ENCODE data around the gene RIMS1. TPM values are rescaled to one million over a fixed set of nuclear protein-coding genes. Genes with fewer than 3 reads are reported as not detected.

The RIMS1 gene
- total and polyA plus RNA-seq, 2 of the 13 experiments (the other 11 are each of a cell fraction or from before 2014, with no cell fraction given), result not detected

DNA sequence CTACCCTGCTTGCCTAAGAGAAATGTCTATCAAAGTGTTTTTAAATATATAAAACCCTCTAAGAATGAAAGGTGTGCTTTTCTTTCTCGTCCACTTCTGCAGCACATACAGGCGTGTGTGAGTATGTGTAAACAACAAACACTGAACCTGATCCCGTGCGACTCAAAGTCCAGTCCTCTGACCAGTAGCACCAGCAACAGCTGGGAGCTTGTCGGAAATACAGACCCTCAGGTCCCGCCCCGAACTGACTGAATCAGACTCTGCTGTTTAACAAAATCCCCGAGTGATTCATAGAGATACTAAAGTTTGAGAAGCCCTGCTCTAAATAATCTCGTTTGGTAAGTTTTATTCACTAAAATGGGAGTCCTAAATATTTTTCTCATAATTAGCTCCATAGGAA is 527.5 kb downstream of the RIMS1 start (continued):
- TF ChIP-seq ZNF124 (CRISPR knock-in tag; IDR thresholded peaks at IDR 0.05) (no peak), FOXP1 (IDR thresholded peaks at IDR 0.05) (peak; percentile 60; the same call in 1 of the 2 replicates), FOXP1 (CRISPR knock-in tag; IDR thresholded peaks at IDR 0.05) (peak; percentile 91), MAZ (IDR thresholded peaks at IDR 0.05; ENCODE audit: borderline replicate concordance, low read depth, low read length) (no peak), MAZ (CRISPR knock-in tag; IDR thresholded peaks at IDR 0.05; ENCODE audit: low read depth) (no peak), AGO2 (optimal IDR thresholded peaks at IDR 0.05; ENCODE audit: low read depth, low read length) (no peak), ZSCAN31 (CRISPR knock-in tag; IDR thresholded peaks at IDR 0.05; ENCODE audit: low read depth) (no peak), SP5 (CRISPR knock-in tag; IDR thresholded peaks at IDR 0.05; ENCODE audit: borderline replicate concordance, low read depth) (0 out of 2 replicates have a peak, but pooled peaks have one; percentile 22), ZNF318 (CRISPR knock-in tag; IDR thresholded peaks at IDR 0.05) (no peak), STAT5B (CRISPR knock-in tag; IDR thresholded peaks at IDR 0.05) (no peak), ZNF18 (CRISPR knock-in tag; IDR thresholded peaks at IDR 0.05; ENCODE audit: insufficient replicate concordance) (no peak), GFI1 (CRISPR knock-in tag; IDR thresholded peaks at IDR 0.05; ENCODE audit: borderline replicate concordance) (no peak), ZNF136 (CRISPR knock-in tag; IDR thresholded peaks at IDR 0.05; ENCODE audit: low read depth) (no peak), E2F5 (CRISPR knock-in tag; conservative IDR thresholded peaks at IDR 0.05) (no peak), ZNF790 (CRISPR knock-in tag; IDR thresholded peaks at IDR 0.05; ENCODE audit: borderline replicate concordance) (no peak), HCFC1 (IDR thresholded peaks at IDR 0.05; ENCODE audit: low read depth, low read length) (no peak)
- TF ChIP-seq, protein P1, sequence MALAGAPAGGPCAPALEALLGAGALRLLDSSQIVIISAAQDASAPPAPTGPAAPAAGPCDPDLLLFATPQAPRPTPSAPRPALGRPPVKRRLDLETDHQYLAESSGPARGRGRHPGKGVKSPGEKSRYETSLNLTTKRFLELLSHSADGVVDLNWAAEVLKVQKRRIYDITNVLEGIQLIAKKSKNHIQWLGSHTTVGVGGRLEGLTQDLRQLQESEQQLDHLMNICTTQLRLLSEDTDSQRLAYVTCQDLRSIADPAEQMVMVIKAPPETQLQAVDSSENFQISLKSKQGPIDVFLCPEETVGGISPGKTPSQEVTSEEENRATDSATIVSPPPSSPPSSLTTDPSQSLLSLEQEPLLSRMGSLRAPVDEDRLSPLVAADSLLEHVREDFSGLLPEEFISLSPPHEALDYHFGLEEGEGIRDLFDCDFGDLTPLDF (CRISPR knock-in tag; IDR thresholded peaks at IDR 0.05), result no peak

Data from HepG2 (cell line).